UCSD-AML1 (cell line): ENCODE measurements around the gene JMJD7.
"Not testable (repeated sequence)": the region's sequence is repeated elsewhere in the genome, so short reads cannot be mapped to it uniquely, and the experiment has no call there.

Experiments used
- DNase-seq: peaks from one replicate; lab custom pipeline; 2025; ENCODE audit not compliant: unreplicated experiment; lab: John Stamatoyannopoulos, UW

JMJD7 gene

DNA sequence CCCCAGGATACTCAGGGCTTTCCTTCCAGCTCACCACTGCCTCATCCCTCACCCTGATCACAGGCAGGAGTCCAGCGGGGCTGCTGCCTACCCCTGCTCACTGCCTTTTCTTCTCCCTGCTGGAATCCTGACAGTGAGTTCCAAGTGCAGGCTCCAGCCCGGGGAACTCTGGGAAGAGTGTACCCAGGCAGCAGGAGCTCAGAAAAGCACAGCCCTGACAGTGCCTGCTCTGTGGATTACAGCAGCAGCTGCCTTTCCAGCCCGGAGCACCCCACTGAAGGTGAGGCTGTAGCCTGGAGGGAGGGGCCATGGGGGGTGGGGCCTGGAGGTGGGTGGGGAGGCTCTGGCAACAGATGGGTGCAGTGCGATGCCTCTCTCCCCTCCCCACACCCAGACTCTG, 6.1 kb upstream of the JMJD7 start:
- DNase-seq = no peak

DNA sequence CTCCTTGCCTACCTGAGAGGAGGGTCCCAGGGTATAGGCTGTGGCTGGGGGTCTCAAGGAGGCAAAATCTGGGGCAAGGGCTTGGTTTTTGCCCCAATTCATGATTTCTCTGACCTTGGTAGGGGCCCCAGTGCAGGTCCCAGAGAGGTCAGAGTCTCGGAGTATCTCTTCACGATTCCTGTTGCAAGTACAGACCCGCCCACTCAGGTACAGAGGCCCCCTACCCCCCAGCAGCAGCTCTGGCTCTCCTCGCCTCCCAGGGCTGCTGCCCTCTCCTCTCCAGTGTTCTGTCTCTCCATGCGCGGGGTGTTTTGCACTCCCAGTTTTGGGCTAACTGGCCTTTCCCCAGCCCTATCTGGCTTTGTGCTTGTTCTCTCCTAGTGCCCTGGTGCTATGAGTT, 5.4 kb upstream of the JMJD7 start:
- DNase-seq = no peak

DNA sequence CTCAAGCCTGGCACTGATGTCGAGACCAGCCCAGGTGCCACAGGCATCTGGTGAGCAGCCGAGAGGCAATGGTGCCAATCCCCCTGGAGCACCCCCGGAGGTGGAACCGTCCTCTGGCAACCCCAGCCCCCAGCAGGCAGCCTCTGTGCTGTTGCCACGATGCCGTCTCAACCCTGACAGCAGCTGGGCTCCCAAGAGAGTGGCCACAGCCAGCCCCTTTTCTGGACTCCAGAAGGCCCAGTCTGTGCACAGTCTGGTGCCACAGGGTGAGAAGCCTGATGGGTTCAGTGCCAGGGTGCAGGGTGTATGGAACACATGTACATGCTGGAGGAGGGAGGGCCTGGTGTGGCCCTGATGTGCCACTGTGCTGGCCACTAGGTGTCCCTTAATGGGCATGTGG, 4.9 kb upstream of the JMJD7 start:
- DNase-seq = no peak

DNA sequence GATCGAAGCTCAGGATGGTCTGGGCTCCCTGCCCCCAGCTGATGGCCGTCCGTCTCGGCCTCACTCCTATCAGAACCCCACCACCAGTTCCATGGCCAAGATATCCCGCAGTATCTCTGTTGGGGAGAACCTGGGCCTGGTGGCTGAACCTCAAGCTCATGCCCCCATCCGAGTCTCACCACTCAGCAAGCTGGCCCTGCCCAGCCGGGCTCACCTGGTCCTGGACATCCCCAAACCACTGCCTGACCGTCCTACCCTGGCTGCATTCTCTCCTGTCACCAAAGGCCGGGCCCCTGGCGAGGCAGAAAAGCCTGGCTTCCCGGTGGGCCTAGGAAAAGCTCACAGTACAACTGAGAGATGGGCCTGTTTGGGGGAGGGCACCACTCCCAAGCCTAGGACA, 4.4 kb upstream of the JMJD7 start:
- DNase-seq = no peak

DNA sequence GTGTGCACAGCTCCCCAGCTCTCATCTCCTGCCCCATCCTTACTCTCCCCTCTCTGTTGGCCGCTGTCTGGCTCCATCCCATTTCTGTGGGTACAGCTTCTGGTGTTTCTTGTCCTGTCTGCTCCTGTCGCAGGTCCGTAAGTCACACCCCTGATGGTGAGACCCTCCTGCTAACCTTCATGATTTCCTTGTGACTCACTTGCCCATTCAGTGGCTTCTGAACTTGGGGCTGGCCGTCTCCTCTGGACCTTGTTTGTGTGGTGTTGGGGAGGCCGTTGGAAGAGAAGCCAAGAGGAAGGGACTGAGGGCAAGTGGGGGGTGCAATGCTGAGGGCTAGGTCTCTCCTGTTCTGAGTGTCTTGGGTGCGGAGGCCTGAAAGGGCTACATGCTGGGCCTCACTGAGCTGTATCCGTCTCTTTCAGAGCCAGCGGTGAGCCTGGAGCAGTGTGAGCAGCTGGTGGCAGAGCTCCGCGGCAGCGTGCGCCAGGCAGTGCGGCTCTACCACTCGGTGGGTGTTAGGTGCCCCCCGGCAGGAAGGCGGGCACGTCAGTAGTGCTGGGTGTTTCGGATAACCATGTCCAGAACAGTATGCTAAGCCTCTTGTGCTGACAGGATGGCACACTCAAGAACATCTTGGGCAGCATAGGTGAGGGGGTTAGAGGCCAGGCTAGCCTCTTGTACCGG, 3.7 kb upstream of the JMJD7 start:
- no peak for DNase-seq

DNA sequence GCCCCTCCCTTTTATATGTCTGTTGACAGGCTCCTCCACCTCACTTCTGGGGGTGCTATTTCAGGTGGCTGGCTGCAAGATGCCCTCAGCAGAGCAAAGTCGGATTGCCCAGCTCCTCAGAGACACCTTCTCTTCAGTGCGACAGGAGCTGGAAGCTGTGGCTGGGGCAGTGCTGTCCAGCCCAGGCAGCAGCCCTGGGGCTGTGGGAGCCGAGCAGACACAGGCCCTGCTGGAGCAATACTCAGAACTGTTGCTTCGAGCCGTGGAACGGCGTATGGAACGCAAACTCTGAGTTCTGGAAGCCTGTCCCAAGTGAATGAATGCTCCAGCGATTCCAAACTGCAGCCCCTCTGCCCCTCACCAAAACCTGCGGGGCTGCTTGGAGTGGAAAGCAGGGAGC, 2.7 kb upstream of the JMJD7 start:
- DNase-seq = no peak

DNA sequence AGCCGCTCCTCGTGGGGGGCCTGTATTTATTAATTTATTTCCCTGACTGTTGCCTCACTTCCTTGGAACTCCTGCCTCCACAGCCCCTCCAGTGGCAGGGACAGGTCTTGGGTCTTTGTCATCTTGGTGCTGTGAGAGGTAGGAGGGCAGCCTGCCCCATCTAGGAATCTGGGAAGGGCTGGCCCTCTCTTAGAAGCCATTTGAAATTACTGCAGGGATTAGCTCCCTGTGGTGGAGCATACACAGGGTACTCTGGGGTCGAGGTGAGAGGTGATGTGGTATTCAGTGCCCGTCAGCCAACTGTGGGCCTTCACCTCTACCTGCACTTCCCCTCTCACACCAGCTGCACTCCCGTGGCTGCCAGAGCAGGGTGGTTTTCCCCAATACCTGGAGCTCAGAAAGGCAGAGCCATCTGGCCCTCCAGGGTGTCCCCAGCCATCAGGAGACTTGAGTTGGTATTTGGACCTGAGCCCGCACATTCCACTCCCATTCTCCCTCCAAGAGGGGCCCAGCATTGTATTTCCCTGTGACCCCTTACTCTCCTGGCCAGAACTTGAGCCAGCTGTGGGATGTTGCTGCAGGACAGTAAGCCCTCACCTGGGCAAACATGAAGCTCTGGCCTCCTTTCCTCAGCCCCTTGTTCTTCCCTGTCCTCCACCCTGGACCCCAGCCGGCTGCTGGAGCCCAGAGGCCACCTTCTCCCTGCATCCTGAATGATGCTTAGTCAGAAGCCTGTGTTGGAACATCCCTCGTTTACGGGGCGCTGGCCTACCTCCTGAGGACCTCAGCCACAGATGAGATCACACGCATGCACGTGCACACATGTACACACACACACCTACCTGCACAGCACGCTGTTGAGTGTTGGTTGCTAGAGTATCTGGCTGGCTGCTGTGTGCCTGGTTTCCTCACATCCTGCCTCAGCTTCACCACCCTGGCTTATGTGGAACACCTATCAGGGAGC, 2.0 kb upstream of the JMJD7 start:
- no peak for DNase-seq

DNA sequence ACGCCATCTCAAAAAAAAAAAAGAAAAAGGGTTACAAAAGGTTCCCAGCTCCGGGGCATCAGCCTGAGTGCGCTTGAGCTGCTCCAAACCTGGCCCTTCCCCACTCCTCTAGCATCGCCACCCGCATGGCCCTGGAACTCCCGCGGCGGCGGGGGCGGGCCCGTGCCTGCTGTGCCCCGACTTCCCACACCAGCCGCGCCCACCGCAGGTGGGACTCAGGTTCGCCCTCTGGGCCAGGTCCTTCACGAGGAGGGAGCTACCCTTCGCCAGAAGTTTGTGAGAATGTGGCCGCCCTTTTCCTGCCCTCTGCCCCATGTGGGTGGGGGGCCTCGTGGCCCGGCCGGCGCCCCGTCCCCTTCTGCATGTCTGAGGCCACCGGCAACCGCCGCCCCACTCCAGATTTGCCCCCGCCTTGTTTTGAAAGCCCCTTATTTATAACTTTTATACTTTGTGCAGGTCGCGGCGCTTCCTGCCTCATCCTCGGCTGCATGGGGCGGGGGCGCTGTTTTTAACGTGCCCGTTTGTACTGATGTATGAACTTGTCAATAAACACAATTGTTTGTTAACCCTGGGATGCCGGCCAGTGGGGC, 507 bp upstream of the JMJD7 start:
- DNase-seq = no peak

DNA sequence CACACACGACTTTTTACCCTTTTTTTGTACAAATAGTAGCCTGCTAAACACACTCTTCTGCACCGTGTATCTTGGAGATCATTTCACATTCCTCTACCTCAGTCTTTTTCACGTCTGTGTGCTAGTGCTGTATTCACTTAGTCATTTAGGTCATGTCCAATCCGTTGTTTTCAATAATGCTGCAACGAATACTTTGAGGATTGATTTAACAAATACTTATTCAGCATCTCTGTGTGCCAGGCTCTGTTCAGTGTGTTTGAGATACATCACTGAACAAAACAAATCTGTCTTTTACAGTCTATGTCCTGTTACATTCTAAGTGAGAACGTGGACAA, 882 bp downstream of the JMJD7 start:
- DNase-seq = no peak

DNA sequence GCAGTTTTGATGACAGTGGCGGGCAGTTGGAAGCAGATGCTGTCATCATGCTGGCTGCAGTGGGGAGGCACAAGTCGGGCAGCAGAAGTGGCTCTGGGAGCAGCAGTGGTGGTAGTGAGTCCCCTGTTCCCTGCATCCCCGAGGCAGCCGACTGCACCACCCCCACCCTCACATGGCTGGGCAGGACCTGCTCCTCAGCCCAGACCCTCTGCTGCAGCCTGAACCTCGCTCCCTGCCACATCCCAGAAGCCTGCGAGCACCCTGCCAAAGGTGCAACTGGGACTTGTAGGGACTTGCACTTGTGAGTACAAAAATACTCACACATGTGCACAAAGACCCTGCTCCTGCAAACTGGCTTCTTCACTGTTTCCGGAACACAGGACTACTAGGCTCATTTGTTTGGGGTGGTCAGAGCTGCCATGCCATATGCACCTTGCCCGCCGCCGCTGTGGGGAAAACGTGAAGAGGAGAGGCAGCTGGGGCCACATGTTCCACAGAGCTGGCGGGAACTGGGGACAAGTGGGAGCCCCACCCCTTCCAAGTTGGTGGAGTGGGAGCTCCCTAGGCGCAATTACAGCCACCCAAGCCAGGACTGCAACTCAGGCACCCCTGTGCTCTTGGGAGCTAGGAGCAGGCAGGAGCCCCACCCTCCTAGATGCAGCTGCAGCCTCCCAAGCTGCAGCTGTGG, 2.2 kb downstream of the JMJD7 start:
- no peak for DNase-seq

DNA sequence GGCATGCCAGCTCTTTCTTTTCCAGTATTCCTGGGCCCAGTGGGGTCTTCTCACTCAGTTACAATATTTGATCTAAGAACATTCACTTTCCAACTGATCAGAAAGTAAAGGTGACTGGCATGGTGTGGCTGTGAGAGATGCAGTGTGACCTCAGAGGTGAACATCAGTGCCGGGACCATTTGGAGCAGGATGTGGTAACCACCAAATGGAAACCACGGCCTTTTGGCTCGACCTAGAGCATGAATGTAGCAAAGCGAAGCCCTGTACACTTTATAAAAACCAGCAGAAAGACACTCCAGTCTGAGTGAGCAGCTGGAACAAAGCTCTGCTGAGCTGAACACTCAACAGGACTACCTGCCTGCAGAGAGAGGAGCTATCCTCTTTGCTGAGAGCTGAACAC, 3.4 kb downstream of the JMJD7 start:
- DNase-seq = not testable (repeated sequence)

DNA sequence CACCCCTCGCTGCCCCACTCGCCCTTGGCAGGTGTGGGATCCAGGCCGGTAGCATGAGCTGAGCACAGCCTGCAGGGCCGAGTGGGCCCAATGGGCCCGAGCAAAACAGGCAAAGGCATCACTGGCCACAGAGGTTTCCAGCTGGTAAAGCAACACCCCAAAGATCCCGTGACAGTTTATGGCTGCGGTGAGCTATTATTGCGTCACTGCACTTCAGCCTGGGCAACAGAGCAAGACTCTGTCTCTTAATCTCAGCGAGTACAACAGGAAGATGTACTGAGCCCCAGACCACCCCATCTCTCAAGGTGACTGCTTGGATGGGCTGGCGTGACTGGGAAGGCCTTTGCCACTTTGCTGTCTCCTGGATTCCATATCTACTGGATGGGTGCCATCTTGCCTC, 4.3 kb downstream of the JMJD7 start:
- DNase-seq = no peak

DNA sequence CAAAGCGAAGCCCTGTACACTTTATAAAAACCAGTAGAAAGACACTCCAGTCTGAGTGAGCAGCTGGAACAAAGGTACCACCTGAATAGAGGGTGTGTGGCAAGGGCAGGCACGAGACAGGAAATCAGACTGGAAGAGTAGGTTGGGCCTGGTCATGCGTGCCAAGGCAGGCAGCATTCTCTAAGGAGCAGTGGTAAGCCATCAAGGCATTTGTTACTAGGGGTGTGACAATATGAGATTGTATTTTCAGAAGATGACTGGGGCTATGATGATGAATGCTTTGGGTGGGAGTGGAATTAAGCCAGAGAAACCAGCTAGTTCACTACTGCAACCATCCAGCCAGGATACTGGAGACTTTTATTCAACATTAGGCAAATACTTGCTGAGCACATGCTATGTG, 5.0 kb downstream of the JMJD7 start:
- no peak for DNase-seq

DNA sequence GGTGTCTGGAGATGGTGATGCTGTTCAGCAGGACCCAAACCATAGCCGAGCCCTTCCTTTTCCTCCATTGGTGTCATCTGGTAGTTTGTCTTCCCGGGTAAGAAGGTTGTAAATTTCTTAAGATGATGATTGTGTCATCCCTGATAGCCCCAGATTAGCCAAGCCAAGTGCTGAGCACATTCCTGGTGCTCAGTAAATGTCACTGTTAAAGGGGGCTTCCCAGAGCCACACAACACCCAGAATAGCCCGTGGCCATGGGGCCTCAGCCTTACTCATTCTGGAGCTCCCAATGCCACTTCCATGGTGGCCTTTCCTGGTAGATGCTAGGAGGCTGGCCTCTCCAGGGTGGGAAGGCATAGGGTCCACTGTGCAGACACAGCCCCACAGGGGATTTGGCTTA, 6.2 kb downstream of the JMJD7 start:
- no peak for DNase-seq

DNA sequence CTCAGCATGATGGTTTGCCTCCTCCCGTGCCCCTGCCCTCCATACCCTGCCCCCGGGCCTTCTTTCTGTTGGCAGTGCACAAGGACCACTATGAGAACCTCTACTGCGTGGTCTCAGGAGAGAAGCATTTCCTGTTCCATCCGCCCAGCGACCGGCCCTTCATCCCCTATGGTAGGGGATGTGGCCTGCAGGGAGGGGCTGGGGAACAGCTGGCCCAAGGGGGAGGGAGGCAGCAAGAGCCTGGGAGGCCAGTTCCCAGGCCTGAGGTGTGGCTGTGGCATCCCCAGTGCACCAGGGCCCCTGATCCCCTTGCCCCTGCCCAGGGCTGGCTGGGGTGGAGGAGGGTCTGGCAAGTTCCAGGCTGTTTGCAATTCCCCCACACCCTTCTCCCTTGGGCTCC, 8.2 kb downstream of the JMJD7 start:
- DNase-seq = no peak

DNA sequence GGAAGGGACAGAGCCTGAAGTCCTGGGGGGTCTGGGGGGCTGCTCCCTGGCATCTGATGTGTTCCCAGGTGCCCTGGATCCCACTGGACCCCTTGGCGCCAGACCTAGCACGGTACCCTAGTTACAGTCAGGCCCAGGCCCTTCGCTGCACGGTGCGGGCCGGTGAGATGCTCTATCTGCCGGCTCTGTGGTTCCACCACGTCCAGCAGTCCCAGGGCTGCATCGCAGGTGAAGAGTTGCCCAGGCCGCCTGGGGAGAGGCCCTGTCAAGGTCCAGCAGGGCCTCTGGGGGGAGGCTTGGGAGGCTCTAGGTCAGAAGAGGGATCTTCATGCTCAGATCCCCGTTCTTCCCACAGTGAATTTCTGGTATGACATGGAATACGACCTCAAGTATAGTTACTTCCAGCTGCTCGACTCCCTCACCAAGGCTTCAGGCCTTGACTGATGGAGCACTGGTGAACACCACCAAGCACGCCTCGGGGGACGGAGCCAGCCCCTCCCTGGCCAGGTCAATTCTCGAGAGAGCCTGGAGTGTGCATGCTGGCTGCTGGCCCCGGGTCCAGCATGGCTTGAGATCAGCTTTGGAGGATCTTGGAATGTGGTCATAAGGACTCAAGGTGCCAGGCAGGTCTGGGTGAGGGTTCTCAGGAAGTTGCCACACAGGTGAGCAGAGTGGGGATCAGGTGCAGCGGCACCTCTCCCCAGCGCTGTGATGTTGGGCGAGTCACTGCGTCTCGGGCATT, 9.0 kb downstream of the JMJD7 start:
- no peak for DNase-seq

DNA sequence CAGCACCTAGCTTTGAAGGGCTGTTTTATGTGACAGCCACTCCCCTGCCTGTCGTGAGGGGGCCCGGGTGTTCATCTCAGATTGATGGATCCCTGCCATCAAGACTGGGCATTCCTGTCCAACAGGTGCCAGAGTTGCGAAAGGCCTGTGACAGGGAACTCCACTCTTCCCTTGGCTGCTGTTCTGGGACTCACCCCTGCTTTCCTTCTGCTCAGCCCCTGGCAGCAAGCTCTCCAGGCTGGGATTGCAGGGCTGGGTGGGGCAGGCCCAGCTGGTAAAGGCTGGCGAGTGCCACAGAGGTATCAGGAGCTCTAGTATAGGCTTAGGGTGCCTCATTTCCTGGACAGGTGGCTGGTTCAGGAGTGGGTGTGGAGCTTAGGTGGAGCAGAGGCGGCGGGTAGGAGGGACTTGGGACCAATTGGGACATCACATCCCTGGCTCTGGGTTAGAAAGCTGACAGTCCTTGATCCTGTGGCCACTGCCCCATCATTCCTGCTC, 10.6 kb downstream of the JMJD7 start, which contains the start of gene PLA2G4B:
PLA2G4B (plus strand) TSS at position 448 of the 498 bp plus-strand sequence. CDS start 67 bp downstream, outside the sequence.
- DNase-seq = no peak

DNA sequence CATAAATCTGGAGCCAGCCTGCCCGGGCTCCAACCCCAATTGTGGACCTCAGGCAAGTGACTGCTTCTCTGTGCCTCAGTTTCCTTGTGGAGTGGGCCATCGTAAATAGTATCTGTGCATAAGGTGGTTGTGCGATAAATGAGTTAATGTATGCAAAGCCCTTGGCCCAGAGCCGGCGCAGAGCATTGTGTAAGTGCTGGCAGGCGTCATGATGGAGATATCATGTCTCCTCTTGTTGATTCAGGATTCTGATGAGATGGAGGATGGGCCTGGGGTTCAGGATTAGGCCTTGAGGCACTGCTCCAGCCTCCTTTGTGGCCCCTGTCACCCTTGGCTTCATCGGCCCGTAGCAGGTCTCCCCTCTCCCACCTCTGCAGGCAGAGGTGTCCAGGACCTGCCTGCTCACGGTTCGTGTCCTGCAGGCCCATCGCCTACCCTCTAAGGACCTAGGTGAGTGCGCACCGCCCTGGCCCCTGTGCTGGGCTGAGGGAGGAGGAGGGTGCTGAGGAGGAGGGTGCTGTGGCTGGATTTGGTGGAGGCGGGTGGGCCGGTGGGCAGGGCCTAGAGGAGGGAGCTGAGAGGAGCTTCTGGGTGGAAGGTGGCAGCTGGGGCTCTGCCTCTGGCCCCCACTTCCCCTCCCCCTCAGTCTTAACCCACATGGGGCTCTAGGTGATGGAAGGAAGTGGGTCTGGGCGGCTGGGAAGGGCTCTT, 12.0 kb downstream of the JMJD7 start:
- no peak for DNase-seq

DNA sequence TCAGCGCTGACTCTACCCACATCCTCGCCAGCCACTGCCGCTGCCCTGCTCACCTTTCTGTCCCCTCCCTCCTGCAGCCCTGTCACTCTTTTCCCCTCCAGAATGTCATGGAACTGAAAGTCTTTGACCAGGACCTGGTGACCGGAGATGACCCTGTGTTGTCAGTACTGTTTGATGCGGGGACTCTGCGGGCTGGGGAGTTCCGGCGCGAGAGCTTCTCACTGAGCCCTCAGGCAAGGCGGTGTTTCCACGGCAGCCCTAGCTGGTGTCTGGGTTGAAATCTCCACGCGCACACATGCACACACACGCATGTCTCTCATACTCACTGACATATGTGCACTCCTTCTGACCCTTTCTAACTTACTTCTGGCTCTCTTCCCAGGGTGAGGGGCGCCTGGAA, 12.8 kb downstream of the JMJD7 start:
- DNase-seq = no peak

DNA sequence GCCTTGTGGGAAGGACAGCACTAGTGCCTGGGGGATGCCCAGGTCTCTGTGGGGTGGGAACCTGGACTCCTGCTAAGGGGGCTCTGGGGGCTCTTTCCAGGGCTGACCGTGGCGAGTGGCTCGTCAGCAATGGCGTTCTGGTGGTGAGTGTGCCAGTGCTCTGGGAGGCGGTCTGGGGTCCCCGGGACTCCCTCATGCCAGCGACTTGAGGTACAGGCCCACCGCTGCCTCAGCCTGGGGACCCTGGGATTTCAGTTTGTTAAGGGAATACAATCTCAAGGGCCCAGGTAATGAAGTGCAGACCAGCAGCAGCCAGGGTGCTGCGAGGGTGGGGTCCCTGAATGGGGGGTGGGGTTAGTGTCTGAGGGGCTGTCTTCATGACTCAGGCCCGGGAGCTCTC, 13.2 kb downstream of the JMJD7 start:
- DNase-seq = no peak
